ACC112 (cell line): ENCODE results near the gene RCE1.

Source experiments
- H2AFZ ChIP-seq: fragments of 200-600 bp; sonication (generic); one replicate; pipeline ENCODE4 v1.6.0; 2017; ENCODE audit warnings: antibody characterized with exemption, low read length; ENCODE audit not compliant: unreplicated experiment
- H3K27ac ChIP-seq: fragments of 200-600 bp; sonication (generic); 2 replicates; pipeline ENCODE4 v1.5.1; 2014; ENCODE audit warnings: low read depth, mild to moderate bottlenecking, antibody characterized with exemption, low read length, moderate library complexity
- H3K27me3 ChIP-seq: fragments of 200-600 bp; sonication (generic); 2 replicates; pipeline ENCODE4 v1.6.1; 2014; ENCODE audit warnings: mild to moderate bottlenecking, antibody characterized with exemption, low read length, moderate library complexity, mixed read lengths; ENCODE audit not compliant: insufficient read depth
- H3K36me3 ChIP-seq: fragments of 200-600 bp; sonication (generic); 2 replicates; pipeline ENCODE4 v1.6.1; 2016; ENCODE audit warnings: mild to moderate bottlenecking, antibody characterized with exemption, low read length, moderate library complexity, mixed read lengths; ENCODE audit not compliant: insufficient read depth
- H3K4me1 ChIP-seq: fragments of 200-600 bp; sonication (generic); one replicate; pipeline ENCODE4 v1.6.1; 2016; ENCODE audit warnings: low read length, mixed read lengths; ENCODE audit not compliant: insufficient read depth, unreplicated experiment, control insufficient read depth
- H3K4me3 ChIP-seq: fragments of 200-600 bp; sonication (generic); 2 replicates; pipeline ENCODE4 v1.5.1; 2014; ENCODE audit warnings: mild to moderate bottlenecking, low read depth, low read length
- H3K79me2 ChIP-seq: fragments of 200-600 bp; sonication (generic); one replicate; pipeline ENCODE4 v1.6.0; 2016; ENCODE audit warnings: low read length; ENCODE audit not compliant: control insufficient read depth, unreplicated experiment, insufficient read depth

The RCE1 gene

GRCh38 chr11:66892911-66893310 lies 49.7 kb downstream of the RCE1 start:
- Histone ChIP-seq H3K4me1 (peaks cover 24% of the 10 kb centered on the region), H3K4me3 (no peak overlapping the region), H3K27ac (peak overlapping the region; percentile 91), H3K27me3 (no peaks in the 10 kb centered on the region), H2AFZ (no peak overlapping the region), H3K79me2 (no peaks in the 10 kb centered on the region), H3K36me3 (no peaks in the 10 kb centered on the region)

- H3K4me1 ChIP-seq: peaks cover 22% of the 10 kb centered on the region
- H3K27me3 ChIP-seq: no peaks in the 10 kb centered on the region
- H2AFZ ChIP-seq: no peak overlapping the region
- H3K4me3 ChIP-seq: no peak overlapping the region
- H3K79me2 ChIP-seq: no peaks in the 10 kb centered on the region
- no peaks in the 10 kb centered on the region for H3K36me3 ChIP-seq
- H3K27ac ChIP-seq: no peak overlapping the region
Observed at GRCh38 chr11:66894141-66894540, 50.9 kb downstream of the RCE1 start.
